HEK293 (cell line): ENCODE data around the gene MKX.

Source experiments
- RBAK ChIP-seq: fragments of 450-650 bp; formaldehyde crosslinking; IDR thresholded peaks from 2 replicates; pipeline ENCODE4 v1.5.1; 2016; ENCODE audit warnings: missing biosample characterization, missing genetic modification characterization
- TCF7L2 ChIP-seq: IDR thresholded peaks from 2 replicates; pipeline ENCODE4 v1.6.1; 2011; ENCODE audit warnings: low read depth, mild to moderate bottlenecking, inconsistent platforms, low read length, moderate library complexity, borderline replicate concordance
- YY1 ChIP-seq: fragments of 450-650 bp; formaldehyde crosslinking; IDR thresholded peaks from 2 replicates; pipeline ENCODE4 v1.5.1; 2018; ENCODE audit warnings: missing biosample characterization, missing genetic modification characterization
- ZNF239 ChIP-seq: fragments of 450-650 bp; formaldehyde crosslinking; IDR thresholded peaks from 2 replicates; pipeline ENCODE4 v1.5.1; 2016; ENCODE audit warnings: missing biosample characterization, missing genetic modification characterization
- ZNF792 ChIP-seq: fragments of 450-650 bp; formaldehyde crosslinking; IDR thresholded peaks from 2 replicates; pipeline ENCODE4 v1.5.1; 2016; ENCODE audit warnings: missing biosample characterization, missing genetic modification characterization
- TF ChIP-seq, protein P1 (sequence below): fragments of 450-650 bp; formaldehyde crosslinking; IDR thresholded peaks from 2 replicates; pipeline ENCODE4 v1.5.1; 2016; ENCODE audit warnings: missing biosample characterization, missing genetic modification characterization
- TF ChIP-seq, protein P2 (sequence below): fragments of 450-650 bp; formaldehyde crosslinking; IDR thresholded peaks from 2 replicates; pipeline ENCODE4 v1.5.1; 2016; ENCODE audit warnings: missing biosample characterization, missing genetic modification characterization
- TF ChIP-seq, protein P3 (sequence below): fragments of 450-650 bp; formaldehyde crosslinking; IDR thresholded peaks from 2 replicates; pipeline ENCODE4 v1.5.1; 2016; ENCODE audit warnings: missing biosample characterization, missing genetic modification characterization
- TF ChIP-seq, protein P4 (sequence below): fragments of 450-650 bp; formaldehyde crosslinking; IDR thresholded peaks from 2 replicates; pipeline ENCODE4 v1.5.1; 2017; ENCODE audit warnings: missing biosample characterization, missing genetic modification characterization

DNA sequence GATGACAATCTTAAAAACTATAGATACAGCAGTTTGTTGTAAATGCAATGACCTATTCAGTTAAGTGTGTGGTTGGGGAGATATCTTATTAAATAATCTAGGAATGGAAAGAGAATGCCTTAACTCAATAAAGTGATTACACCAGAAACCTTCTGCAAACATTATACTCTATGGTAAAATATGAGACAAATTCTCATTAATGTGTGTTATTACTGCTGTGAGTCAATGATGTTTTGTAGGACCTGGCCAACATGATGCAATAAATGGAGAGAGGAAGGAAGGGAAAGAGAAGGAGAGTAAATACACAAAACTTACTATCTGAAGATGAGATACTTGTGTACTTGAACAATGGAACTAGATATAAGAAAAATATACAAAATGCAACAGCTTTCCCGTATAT is 25.1 kb downstream of the MKX start:
- TF ChIP-seq, protein P1, sequence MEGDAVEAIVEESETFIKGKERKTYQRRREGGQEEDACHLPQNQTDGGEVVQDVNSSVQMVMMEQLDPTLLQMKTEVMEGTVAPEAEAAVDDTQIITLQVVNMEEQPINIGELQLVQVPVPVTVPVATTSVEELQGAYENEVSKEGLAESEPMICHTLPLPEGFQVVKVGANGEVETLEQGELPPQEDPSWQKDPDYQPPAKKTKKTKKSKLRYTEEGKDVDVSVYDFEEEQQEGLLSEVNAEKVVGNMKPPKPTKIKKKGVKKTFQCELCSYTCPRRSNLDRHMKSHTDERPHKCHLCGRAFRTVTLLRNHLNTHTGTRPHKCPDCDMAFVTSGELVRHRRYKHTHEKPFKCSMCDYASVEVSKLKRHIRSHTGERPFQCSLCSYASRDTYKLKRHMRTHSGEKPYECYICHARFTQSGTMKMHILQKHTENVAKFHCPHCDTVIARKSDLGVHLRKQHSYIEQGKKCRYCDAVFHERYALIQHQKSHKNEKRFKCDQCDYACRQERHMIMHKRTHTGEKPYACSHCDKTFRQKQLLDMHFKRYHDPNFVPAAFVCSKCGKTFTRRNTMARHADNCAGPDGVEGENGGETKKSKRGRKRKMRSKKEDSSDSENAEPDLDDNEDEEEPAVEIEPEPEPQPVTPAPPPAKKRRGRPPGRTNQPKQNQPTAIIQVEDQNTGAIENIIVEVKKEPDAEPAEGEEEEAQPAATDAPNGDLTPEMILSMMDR (tag by site-specific recombination): no peak
- TF ChIP-seq, protein P2, sequence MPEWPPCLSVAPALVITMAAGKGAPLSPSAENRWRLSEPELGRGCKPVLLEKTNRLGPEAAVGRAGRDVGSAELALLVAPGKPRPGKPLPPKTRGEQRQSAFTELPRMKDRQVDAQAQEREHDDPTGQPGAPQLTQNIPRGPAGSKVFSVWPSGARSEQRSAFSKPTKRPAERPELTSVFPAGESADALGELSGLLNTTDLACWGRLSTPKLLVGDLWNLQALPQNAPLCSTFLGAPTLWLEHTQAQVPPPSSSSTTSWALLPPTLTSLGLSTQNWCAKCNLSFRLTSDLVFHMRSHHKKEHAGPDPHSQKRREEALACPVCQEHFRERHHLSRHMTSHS (tag by site-specific recombination): no peak
- TF ChIP-seq, protein P3, sequence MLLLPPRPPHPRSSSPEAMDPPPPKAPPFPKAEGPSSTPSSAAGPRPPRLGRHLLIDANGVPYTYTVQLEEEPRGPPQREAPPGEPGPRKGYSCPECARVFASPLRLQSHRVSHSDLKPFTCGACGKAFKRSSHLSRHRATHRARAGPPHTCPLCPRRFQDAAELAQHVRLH (tag by site-specific recombination): no peak
- TF ChIP-seq RBAK (no peak), ZNF239 (tag by site-specific recombination) (no peak), ZNF792 (tag by site-specific recombination) (no peak), TCF7L2 (no peak), YY1 (tag by site-specific recombination) (no peak)
- TF ChIP-seq, protein P4, sequence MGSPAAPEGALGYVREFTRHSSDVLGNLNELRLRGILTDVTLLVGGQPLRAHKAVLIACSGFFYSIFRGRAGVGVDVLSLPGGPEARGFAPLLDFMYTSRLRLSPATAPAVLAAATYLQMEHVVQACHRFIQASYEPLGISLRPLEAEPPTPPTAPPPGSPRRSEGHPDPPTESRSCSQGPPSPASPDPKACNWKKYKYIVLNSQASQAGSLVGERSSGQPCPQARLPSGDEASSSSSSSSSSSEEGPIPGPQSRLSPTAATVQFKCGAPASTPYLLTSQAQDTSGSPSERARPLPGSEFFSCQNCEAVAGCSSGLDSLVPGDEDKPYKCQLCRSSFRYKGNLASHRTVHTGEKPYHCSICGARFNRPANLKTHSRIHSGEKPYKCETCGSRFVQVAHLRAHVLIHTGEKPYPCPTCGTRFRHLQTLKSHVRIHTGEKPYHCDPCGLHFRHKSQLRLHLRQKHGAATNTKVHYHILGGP: no peak
